Measurements from ENCODE around the gene MSANTD1.

The MSANTD1 gene

DNA sequence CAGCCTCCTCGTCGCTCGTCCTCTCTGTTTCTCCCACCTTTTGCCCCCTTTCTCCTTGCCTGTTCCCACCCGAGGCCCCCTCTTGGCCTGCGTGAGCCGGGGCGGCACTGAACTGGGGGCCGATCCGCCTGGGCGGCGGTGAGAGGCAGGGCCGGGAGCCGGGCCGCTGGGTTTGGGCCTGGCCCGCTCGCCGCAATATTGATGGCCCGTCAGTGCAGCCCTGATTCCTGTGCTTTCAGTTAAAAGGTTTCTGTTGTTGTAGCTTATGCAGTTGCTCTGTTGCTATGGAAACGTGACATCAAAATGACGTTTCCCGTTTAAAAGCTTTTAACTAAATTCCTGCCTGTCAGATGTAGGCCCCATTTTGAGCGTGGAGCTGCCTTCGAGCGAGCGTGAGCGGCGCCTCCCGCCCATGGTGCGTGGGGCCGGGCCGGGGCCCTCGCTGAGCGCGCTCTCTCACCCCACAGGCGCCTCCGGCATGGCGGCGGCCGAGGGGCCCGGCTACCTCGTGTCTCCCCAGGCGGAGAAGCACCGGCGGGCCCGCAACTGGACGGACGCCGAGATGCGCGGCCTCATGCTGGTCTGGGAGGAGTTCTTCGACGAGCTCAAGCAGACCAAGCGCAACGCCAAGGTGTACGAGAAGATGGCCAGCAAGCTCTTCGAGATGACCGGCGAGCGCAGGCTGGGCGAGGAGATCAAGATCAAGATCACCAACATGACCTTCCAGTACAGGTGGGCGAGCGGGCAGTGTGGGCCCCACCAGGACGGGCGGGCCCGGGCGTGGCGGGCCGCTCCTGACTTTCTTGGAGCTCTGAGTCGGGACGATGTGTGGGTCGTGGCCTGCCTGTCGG, at the start of gene MSANTD1:
TSS of gene MSANTD1 (plus strand) at position 349 of the 851 bp plus-strand sequence. CDS start at position 413, 64 bp downstream.
- no peak for DNase-seq (ENCODE audit: low spot score)

DNA sequence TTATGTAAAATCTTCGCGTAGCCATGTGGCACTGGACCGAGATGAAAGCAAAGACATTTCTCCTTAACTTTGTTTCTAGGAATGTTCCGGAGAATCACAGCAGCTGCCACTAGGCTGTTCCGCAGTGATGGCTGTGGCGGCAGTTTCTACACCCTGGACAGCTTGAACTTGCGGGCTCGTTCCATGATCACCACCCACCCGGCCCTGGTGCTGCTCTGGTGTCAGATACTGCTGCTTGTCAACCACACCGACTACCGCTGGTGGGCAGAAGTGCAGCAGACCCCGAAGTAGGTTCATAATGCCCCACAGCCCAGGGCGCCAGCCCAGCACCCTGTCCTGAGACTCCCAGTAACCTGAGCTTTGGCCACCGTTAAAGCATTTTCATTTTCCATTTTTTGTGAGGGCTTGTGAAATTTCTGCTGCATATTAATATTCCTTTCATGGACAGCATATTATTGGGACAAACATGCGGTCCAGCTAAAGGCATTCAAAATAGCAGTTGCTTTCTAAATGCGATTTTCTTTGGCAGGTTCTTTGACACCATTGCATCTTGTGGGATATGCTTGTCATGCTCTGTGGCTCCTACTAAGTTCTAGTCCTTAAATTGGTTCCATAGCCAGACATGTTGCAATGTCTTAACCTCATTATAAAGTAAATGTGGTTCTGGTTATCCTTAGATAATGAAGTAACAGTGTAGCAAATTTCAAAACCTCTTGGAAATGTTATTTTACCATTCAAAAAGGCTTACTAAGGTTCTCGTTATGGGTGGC, 49.1 kb upstream of the MSANTD1 start:
- no peak for DNase-seq (ENCODE audit: low spot score)

DNA sequence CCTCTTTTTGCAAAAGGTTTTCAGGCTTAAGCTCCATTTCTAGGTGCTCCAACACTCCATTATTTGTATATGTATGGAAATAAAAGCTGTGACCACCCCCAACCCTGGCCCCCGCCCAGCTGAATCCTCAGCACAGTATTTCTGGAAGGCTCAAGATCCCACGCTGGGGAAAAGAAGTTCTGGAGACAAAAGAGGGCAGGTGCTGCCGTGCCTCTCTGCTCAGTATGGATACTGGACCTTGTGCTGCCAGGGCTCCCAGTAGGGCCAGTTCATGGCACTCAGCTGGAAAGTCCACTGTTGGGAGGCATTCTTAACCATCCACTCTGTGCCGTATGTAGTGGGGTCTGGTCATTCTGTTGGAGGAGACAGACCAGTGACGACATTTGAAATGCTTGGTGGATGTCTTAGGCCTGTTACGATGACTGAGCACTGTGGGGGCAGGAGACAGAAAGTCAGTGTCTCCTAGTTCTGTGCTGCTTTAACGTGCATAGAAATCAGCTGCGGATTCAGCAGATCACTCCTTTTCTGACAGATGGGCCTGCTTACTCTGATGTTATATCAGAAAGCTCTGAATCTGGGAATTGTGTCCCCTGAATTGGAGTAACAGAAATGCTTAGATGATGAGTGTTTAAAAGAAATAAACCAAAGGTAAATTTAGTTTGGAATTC, 48.4 kb upstream of the MSANTD1 start:
- no peak for DNase-seq (ENCODE audit: low spot score)

DNA sequence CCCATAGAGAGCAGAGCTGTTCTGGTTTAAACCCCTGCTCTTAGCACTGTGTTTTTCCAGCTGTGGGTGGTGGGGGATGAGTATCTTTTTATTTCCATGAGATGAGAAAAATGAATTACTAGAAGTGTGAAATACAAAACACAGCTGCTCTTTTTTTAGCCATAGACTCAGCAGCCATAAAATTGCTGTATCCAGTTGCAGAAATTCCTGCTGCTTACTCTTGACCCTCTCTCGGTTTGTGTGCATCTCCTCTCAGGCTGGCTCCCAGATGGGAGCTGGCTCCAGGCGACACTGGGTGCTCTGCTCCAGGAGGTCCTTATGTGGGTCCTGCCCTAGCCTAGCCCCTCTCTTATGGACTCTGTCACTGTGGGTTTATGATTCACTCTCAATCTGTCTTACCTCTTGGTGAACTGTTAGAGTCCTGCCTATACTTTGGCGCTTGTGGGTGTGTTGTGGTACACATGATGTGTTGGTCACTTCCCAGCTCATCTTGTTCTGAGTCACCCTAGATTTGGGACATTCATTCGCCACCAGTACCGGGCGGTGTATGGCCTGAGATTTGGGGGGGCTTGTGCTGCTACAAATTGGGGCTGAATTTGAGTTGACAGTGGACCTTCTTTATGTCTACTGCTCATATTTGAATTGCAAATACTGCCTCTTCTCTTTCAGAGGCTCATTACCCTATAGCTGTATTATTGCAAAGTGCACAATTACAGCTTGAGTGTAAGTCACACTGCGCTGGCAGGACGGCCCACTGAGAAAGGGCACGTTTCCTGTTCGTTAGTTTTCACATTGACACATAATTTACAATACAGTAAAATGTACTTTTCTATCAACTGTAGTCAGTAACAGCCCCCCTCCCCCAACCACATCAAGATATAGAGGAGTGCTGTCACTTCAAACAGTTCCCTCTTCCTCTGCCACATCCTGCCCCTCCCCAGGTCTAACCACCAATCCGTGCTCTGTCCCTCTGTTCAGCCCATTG, 46.9 kb upstream of the MSANTD1 start:
- DNase-seq (ENCODE audit: low spot score), result no peak

DNA sequence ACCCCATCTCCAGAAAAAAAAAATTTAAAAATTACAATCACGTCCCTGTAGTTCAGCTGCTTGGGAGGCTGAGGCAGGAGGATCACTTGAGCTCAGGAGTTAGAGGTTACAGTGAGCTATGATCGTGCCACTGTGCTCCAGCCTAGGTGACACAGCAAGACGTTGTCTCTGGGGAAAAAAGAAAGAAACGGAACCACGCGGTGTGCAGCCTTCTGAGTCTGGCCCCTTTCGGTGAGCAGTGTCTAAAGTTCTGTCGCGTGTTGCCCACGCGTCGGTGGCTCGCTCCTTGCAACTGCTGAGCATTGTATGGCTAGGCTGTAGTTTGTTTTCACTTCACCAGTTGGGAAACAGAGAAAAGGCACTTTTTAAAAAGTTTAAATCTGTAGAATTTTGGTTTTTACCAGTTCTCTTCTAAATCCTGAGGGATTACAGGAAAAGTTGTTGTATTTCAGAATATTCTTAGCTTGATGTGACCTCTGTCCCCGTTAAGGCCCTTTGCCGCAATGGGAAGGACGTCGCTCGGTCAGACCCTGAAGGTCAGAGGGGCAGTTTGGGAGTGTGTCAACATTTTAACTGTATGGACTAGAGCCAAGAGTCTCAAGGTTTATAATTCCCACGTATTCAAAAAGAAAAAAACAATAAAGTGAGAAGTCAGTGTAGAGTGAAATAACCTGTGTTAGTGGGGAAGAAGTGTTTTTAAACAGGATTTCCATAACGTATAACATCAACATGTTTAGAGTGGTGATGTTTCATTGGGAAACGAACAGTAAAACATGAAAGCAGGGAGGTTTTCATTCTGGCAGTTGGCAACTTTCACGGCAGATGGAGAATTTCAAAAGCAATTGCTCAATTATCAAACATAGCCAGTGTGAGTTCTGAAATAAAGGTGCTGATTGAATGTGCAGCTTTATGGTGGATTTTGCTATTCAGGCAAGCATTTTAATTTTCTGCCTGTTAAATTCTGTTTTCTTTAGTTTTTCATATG, 45.8 kb upstream of the MSANTD1 start:
- DNase-seq (ENCODE audit: low spot score), result peak; percentile 37

DNA sequence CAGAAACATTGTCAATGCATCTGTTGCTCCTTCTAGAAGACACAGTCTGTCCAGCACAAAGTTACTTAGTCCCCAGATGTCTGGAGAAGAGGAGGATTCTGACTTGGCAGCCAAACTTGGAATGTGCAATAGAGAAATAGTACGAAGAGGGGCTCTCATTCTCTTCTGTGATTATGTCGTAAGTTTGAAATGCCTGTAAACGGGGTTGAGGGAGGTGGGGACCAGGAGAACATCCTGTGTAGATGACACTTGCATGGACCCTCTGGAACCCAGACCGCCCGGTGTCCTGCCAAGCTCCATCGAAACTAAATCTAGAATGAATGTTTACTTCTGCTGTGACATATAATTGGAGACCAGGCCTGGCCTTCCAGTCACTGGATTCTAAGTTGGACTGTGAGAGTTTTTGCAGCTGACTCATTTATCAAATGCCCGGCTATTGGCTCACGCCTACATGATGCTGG, 45.0 kb upstream of the MSANTD1 start:
- no peak for DNase-seq (ENCODE audit: low spot score)

DNA sequence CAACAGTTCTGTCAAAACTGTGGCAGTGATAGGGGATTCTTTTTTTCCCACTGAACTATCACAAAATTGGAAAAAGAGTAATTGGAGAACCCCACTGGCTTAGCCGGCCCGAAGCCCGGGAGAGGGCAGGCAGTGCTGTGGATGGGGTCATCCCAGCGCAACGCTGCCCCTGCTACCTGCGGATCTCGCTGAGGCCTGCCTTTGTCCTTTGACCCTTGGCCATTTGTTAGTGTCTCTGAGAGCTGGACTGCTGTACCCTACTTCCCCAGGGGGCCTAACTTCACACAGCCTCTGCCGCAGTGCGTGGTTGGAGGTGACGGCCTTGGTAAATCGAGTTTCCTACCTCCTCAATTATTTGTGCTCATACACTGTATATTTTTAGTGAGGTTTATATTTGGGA, 43.0 kb upstream of the MSANTD1 start:
- peak; percentile 45 for DNase-seq (ENCODE audit: low spot score)

DNA sequence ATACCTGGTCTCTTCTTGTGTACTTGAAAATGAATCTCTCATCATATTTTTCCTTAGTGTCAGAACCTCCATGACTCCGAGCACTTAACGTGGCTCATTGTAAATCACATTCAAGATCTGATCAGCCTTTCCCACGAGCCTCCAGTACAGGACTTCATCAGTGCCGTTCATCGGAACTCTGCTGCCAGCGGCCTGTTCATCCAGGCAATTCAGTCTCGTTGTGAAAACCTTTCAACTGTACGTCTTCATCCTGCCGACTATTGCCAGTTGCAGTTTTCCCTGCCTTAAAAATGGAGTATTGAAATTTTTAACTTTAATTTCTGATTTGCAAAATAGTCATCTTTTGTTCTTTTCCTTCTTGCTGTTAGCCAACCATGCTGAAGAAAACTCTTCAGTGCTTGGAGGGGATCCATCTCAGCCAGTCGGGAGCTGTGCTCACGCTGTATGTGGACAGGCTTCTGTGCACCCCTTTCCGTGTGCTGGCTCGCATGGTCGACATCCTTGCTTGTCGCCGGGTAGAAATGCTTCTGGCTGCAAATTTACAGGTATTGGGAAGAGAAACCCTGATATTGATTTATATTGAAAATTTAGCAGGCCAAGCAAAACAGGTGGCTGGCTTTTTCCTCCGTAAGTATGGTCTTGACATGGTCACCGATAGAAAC, 42.4 kb upstream of the MSANTD1 start:
- no peak for DNase-seq (ENCODE audit: low spot score)

DNA sequence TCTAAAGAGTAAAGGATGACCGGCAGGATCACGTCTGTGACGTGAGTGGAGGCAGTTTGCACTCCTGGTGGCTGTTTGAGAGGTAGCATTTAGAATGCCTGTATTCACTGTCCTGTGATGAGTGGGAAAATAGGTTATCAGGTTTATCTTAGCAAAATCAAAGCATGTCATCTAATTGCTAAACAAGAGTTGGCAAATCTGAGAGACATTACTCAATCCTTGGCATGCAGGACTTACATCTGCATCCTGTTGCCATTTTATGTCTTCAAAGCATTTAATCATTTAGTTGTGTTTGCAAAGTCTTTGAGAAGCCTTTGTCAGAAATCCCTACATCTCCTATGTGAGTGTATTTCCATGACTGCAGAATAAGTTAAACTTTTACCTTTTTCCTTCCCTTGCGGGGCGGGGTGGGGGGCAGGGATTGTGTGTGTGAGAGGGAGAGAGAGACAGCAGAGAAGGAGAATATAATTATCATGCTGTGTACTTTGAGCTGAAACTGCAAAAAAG, 41.4 kb upstream of the MSANTD1 start:
- peak; percentile 52 for DNase-seq (ENCODE audit: low spot score)

DNA sequence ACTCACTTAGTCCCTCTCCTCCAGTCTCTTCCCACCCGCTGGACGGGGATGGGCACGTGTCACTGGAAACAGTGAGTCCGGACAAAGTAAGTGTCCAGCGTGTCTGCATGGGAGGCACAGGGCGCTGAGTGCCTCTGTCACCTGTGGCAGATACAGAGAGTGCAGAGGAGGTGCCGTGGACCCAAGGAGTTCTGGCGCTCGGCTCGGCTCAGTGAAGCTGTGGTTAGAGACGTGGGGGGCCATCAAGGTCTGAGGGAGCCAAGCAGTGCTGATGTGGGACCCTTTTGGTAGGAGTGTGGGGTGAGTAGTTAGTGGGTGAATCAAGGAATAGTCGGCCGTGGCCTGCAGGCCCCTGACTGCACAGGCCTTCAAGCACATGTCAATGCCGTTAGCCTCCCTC, 40.1 kb upstream of the MSANTD1 start:
- no peak for DNase-seq (ENCODE audit: low spot score)

DNA sequence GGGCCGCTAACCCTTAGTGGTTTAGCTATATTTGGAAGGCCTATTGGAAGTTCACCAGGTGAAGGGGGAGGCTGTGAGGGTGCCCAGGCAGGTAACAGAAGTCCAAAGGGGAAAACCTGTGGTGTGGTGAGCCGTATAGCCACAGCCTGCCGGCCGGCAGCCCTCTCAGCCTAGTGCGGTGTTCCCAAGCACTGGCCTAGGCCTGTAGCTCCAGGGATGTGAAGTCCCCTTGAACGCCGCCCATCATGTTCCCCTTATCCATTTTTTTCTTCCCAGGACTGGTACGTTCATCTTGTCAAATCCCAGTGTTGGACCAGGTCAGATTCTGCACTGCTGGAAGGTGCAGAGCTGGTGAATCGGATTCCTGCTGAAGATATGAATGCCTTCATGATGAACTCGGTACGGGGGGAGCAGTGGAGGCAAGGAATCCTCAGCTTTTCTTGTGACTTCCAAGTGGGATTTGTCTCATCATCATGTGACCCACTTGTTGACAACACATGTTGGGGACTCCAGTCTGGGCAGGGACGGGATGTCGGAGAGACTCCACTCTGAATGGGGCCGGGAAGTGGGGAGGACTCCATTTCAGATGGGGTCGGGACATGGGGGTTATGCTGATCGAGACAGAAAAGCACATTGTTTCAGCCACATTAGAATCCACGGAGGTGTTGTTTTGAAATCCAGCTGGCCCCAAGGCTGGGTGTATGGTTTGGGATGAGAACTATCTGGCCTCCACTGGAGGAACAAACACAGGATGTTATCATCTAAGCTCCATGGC, 39.2 kb upstream of the MSANTD1 start:
- no peak for DNase-seq (ENCODE audit: low spot score)

DNA sequence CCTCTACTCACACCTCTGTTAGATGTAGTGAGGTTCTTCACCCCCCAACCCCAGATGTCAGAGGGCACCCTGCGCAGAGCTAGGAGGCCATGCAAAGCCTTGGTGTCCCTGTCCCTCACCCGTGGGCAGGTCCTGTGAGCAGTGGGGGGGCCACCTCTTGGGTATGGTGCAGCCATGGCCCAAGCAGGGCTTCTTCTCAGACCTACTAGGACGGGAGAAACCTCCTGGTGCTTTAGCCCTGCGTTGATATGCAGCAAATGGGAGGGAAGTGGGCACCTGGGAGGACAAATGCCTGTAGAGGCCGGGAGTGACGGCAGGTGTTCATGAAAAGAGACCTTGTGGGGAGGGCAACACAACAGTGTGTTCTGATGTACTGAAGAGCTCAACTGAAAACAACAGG, 38.5 kb upstream of the MSANTD1 start:
- DNase-seq (ENCODE audit: low spot score), result no peak

DNA sequence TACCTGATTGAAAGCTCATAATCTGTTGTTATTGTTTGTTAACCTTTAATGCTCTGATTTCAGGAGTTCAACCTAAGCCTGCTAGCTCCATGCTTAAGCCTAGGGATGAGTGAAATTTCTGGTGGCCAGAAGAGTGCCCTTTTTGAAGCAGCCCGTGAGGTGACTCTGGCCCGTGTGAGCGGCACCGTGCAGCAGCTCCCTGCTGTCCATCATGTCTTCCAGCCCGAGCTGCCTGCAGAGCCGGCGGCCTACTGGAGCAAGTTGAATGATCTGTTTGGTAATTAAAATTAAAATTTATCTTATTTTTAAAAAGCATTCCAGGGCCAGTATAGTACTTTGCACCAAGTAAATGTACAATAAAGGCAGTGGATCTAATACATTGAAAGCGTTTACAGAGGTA, 37.1 kb upstream of the MSANTD1 start:
- no peak for DNase-seq (ENCODE audit: low spot score)

DNA sequence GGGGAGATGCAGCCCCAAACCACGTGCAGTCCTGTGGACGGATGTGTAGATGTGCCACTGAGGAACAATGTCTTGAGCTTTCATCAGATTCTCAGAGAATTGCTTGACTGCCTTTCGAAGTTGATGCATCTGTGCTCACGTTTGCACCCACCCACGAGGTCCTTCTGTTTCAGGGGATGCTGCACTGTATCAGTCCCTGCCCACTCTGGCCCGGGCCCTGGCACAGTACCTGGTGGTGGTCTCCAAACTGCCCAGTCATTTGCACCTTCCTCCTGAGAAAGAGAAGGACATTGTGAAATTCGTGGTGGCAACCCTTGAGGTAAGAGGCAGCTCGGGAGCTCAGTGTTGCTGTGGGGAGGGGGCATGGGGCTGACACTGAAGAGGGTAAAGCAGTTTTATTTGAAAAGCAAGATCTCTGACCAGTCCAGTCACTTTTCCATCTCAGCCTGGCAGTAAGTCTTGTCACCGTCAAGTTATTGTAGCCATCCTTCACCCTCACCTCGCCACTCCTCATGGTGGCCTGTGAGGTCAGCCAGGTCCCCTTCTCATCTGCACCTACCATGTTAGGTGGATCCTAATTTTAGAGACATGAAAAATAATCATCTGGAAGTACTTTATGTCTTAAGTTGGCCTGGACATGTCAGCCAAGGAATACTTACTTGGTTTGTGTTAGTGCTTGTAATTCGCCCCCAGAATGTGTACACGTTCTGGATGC, 36.4 kb upstream of the MSANTD1 start:
- no peak for DNase-seq (ENCODE audit: low spot score)

DNA sequence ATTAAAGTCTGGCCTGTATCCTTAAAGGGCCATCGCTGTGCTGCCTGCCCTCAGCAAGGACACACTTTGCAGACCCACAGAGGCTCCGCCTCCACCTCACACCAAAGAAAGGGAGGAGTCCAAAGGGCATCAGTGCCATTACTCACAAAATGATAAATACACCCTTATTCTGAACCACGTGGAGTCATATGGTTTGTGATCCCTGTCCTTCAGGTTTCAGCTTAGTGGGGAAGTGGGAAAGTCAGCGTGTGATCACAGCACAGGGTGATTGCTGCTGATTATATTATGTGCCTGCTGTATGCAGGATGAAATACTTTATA, 35.9 kb upstream of the MSANTD1 start:
- no peak for DNase-seq (ENCODE audit: low spot score)

DNA sequence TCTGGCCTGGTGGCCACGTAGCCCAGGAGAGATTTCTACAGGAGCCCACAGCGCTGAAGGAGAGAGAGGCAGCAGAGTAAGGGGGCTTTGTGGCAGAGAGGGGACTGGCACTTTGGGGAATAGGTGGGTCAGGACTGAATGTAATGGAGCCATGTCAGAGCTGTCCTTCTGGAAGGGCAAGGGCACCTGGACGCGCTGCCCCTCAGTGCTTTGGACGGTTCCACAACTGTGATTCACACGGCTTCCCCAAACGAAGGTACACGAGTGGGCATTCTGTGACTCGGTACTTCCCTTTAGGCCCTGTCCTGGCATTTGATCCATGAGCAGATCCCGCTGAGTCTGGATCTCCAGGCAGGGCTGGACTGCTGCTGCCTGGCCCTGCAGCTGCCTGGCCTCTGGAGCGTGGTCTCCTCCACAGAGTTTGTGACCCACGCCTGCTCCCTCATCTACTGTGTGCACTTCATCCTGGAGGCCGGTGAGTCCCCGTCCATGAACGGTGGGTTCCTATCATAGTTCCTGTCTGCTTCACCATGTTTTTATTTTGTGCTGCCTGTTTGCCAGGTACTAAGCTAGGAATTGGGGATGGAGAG, 35.2 kb upstream of the MSANTD1 start:
- DNase-seq (ENCODE audit: low spot score), result no peak

DNA sequence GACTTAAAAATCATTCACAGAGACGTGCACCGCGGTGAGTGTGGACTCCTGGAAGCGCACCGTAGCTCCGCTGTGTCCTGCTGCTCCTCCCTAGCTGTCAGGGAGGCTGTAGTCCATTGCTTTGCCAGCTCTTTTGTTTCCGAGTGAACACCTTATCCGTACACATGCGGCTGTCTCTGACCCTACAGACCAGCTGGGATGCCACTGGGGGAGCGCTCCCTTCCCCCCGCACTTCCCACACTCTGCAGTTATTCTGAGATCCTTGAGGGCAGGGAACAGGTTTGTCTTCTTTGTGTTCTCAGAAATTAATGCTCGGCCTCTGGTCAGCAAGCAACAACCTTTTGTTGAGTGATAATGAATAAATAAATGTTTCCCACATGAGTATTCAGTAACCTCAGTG, 33.7 kb upstream of the MSANTD1 start:
- no peak for DNase-seq (ENCODE audit: low spot score)

DNA sequence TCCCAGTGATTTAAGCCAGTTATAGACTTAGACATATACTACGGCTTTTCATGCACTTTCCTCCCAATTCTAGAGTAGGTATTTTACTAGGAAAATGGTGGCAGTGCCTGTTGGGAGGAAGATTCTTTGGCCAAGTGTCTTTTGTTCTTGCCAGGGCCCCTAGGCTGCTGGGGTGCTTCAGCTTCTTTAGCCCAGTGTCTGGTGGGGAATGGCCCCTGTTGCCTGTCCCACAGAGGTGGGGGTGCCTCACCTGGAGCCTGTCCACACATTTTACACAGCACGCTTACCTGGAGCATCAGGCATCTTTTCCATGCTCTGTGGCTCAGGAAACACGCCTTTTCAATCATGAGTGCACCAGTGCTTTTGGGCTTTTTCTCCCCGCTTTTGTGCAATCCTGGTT, 33.2 kb upstream of the MSANTD1 start:
- DNase-seq (ENCODE audit: low spot score), result no peak
